ENCODE data around the gene EIF3A. TPM values are rescaled to one million over a fixed set of nuclear protein-coding genes. Genes with fewer than 3 reads are reported as not detected.

EIF3A gene
- polyA plus RNA-seq, 3 donors = 18.8 to 49.1 (median 24.2) TPM

GRCh38 chr10:119003572-119004289 lies 76.9 kb downstream of the EIF3A start:
- Histone ChIP-seq H3K9ac (ENCODE audit: insufficient read depth, low read length, poor library complexity, severe bottlenecking) (peak overlapping the region; percentile 8), H3K9me3 (replicated peaks in 1 of 2; ENCODE audit: control insufficient read depth in 1 of 2, insufficient read depth in 1 of 2, low read length in 2 of 2) (no peaks in the 10 kb centered on the region), H3K27ac (ENCODE audit: low read depth in 1 of 2, low read length in 2 of 2) (no peak overlapping the region), H2AFZ (ENCODE audit: insufficient read depth, low read depth, low read length, poor library complexity, severe bottlenecking) (no peak overlapping the region), H3K27me3 (ENCODE audit: control insufficient read depth in 2 of 2, insufficient read depth in 2 of 2, low read length in 2 of 2) (no peaks in the 10 kb centered on the region), H3K4me2 (replicated peaks; ENCODE audit: extremely low read depth, low read length, poor library complexity, severe bottlenecking) (no peak overlapping the region), H3K79me2 (ENCODE audit: insufficient read depth, low read length) (no peaks in the 10 kb centered on the region), H3K4me1 (ENCODE audit: control insufficient read depth in 1 of 2, insufficient read depth in 2 of 2, low read length in 2 of 2) (no peaks in the 10 kb centered on the region), H4K20me1 (ENCODE audit: insufficient read depth, low read length) (no peaks in the 10 kb centered on the region), H3K36me3 (replicated peaks in 1 of 2; ENCODE audit: control insufficient read depth in 1 of 2, insufficient read depth in 2 of 2, low read length in 2 of 2) (no peaks in the 10 kb centered on the region), H3K4me3 (replicated peaks in 1 of 3; ENCODE audit: low read depth in 2 of 3, low read length in 3 of 3) (no peak overlapping the region)
- peaks cover 0 to 1% (median 0%) of the 10 kb centered on the region in 7 donors for H3K9me3 Mint-ChIP-seq
- intact Hi-C loops (cut with micrococcal nuclease) = no loop called here
- no peak for TF ChIP-seq CTCF (IDR thresholded peaks at IDR 0.05)
- H3K4me1 Mint-ChIP-seq = no peaks in the 10 kb centered on the region
- H3K4me3 Mint-ChIP-seq = no peak overlapping the region
- DNase-seq = no peak
- no peak overlapping the region for H3K27ac Mint-ChIP-seq
- no peaks in the 10 kb centered on the region for H3K36me3 Mint-ChIP-seq
- 78% methylated on average over 6 of the region's 7 CpGs for WGBS (ENCODE audit: insufficient coverage)
- peaks cover 11 to 27% (median 17%) of the 10 kb centered on the region in 3 donors for H3K27me3 Mint-ChIP-seq (ENCODE audit: low read depth in 3 of 3)

- no peak overlapping the region for H3K27ac ChIP-seq (ENCODE audit: low read depth in 1 of 2, low read length in 2 of 2)
- no peaks in the 10 kb centered on the region for H3K4me1 ChIP-seq (ENCODE audit: control insufficient read depth in 1 of 2, insufficient read depth in 2 of 2, low read length in 2 of 2)
- no peaks in the 10 kb centered on the region for H3K36me3 Mint-ChIP-seq
- H3K4me2 ChIP-seq (replicated peaks; ENCODE audit: extremely low read depth, low read length, poor library complexity, severe bottlenecking) = no peak overlapping the region
- H3K36me3 ChIP-seq (replicated peaks in 1 of 2; ENCODE audit: control insufficient read depth in 1 of 2, insufficient read depth in 2 of 2, low read length in 2 of 2) = no peaks in the 10 kb centered on the region
- no peaks in the 10 kb centered on the region for H4K20me1 ChIP-seq (ENCODE audit: insufficient read depth, low read length)
- H3K27ac Mint-ChIP-seq = no peak overlapping the region
- H3K27me3 ChIP-seq (ENCODE audit: control insufficient read depth in 2 of 2, insufficient read depth in 2 of 2, low read length in 2 of 2) = no peaks in the 10 kb centered on the region
- intact Hi-C loops (cut with micrococcal nuclease) = no loop called here
- no peak overlapping the region for H3K4me3 ChIP-seq (replicated peaks in 1 of 3; ENCODE audit: low read depth in 2 of 3, low read length in 3 of 3)
- H2AFZ ChIP-seq (ENCODE audit: insufficient read depth, low read depth, low read length, poor library complexity, severe bottlenecking) = no peak overlapping the region
- H3K9ac ChIP-seq (ENCODE audit: insufficient read depth, low read length, poor library complexity, severe bottlenecking) = no peak overlapping the region
- WGBS (ENCODE audit: insufficient coverage) = 90% methylated on average over 5 of the region's 10 CpGs
- no peaks in the 10 kb centered on the region for H3K9me3 ChIP-seq (replicated peaks in 1 of 2; ENCODE audit: control insufficient read depth in 1 of 2, insufficient read depth in 1 of 2, low read length in 2 of 2)
- no peak for TF ChIP-seq CTCF (IDR thresholded peaks at IDR 0.05)
- no peaks in the 10 kb centered on the region for H3K79me2 ChIP-seq (ENCODE audit: insufficient read depth, low read length)
- no peak for DNase-seq
- H3K4me3 Mint-ChIP-seq = no peak overlapping the region
- H3K27me3 Mint-ChIP-seq (ENCODE audit: low read depth in 3 of 3) = peaks cover 13 to 22% (median 21%) of the 10 kb centered on the region in 3 donors
- peaks cover 0 to 4% (median 0%) of the 10 kb centered on the region in 7 donors for H3K9me3 Mint-ChIP-seq
- no peaks in the 10 kb centered on the region for H3K4me1 Mint-ChIP-seq
Measured at GRCh38 chr10:119001717-119002500, 78.7 kb downstream of the EIF3A start.
